Measurements from ENCODE around the gene GCGR. TPM values are rescaled to one million over a fixed set of nuclear protein-coding genes. Genes with fewer than 3 reads are reported as not detected.

Gene GCGR
- polyA plus RNA-seq (ENCODE audit: insufficient read length), result not detected

- DNase-seq (ENCODE audit: low read depth), result no peak
These were observed at the start of gene GCGR for GRCh38 chr17:81803728-81804558. Gene GCGR (plus strand): TSS chr17:81804150. CDS start chr17:81809019, 4,869 bp downstream.

- no peak for DNase-seq (ENCODE audit: low read depth)
These were observed 11.0 kb upstream of the GCGR start for GRCh38 chr17:81792675-81793615.

GRCh38 chr17:81794074-81794476 is 9.9 kb upstream of the GCGR start:
- DNase-seq (ENCODE audit: low read depth), result no peak

- no peak for DNase-seq (ENCODE audit: low read depth)
These were observed 9.4 kb upstream of the GCGR start for GRCh38 chr17:81794509-81794908.

- DNase-seq (ENCODE audit: low read depth), result no peak
These were observed 2.6 kb upstream of the GCGR start for GRCh38 chr17:81801327-81801726.

GRCh38 chr17:81802048-81802758 is 1.7 kb upstream of the GCGR start:
- DNase-seq (ENCODE audit: low read depth), result no peak

- no peak for DNase-seq (ENCODE audit: low read depth)
These were observed 900 bp upstream of the GCGR start for GRCh38 chr17:81802856-81803643.

- DNase-seq (ENCODE audit: low read depth), result no peak
These were observed 829 bp downstream of the GCGR start for GRCh38 chr17:81804559-81805399.

GRCh38 chr17:81805707-81806460 is 1.9 kb downstream of the GCGR start:
- no peak for DNase-seq (ENCODE audit: low read depth)

GRCh38 chr17:81806461-81807209 is 2.7 kb downstream of the GCGR start:
- DNase-seq (ENCODE audit: low read depth), result no peak

GRCh38 chr17:81807210-81807719 is 3.3 kb downstream of the GCGR start:
- DNase-seq (ENCODE audit: low read depth), result no peak

- DNase-seq (ENCODE audit: low read depth), result no peak
These were observed 3.9 kb downstream of the GCGR start for GRCh38 chr17:81807839-81808238.

GRCh38 chr17:81808778-81809555 is 5.0 kb downstream of the GCGR start:
- DNase-seq (ENCODE audit: low read depth), result no peak

GRCh38 chr17:81809556-81809998 is 5.6 kb downstream of the GCGR start:
- DNase-seq (ENCODE audit: low read depth), result no peak

- DNase-seq (ENCODE audit: low read depth), result no peak
These were observed 6.5 kb downstream of the GCGR start for GRCh38 chr17:81810476-81810875.

GRCh38 chr17:81810892-81811704 is 7.1 kb downstream of the GCGR start:
- no peak for DNase-seq (ENCODE audit: low read depth)
